ENCODE measurements around the gene TXNL4A. TPM values are rescaled to one million over a fixed set of nuclear protein-coding genes. Genes with fewer than 3 reads are reported as not detected.

The TXNL4A gene
- polyA plus RNA-seq, 1 experiment, result 131 TPM

- CTCF ChIA-PET, result interaction anchor here (0.6 kb wide), 1 partner anchor 27 kb away, joined by 3 read pairs; no protein-coding TSS in a partner anchor
- Histone ChIP-seq H3K9me3 (ENCODE audit: control insufficient read depth, insufficient read depth, low read length) (no peaks in the 10 kb centered on the region; the same call in 1 of the 2 replicates), H3K27me3 (ENCODE audit: control insufficient read depth, insufficient read depth, low read length) (no peaks in the 10 kb centered on the region), H3K27ac (ENCODE audit: low read depth, low read length) (no peak overlapping the region), H3K4me3 (ENCODE audit: low read depth, low read length) (peak overlapping the region; percentile 71)
- POLR2A ChIA-PET, result no interaction called here
- no peak for DNase-seq (ENCODE audit: low read depth, low spot score)
- TF ChIP-seq CTCF (IDR thresholded peaks at IDR 0.05; ENCODE audit: low read depth, low read length), result no peak
These were observed 35.3 kb downstream of the TXNL4A start for GRCh38 chr18:79952996-79953559.

- DNase-seq (ENCODE audit: low read depth, low spot score), result no peak
- no peaks in the 10 kb centered on the region for H3K27me3 ChIP-seq (ENCODE audit: control insufficient read depth, insufficient read depth, low read length)
- ChIA-PET CTCF (interaction anchor here (0.6 kb wide), 1 partner anchor 735 kb away, joined by 3 read pairs; no protein-coding TSS in a partner anchor), POLR2A (interaction anchor here (1.1 to 1.3 kb wide), 4 partner anchors 7 to 156 kb away, joined by 3 to 7 read pairs (median 4); partner anchors contain the start of genes ADNP2, HSBP1L1 and RBFA)
- no peaks in the 10 kb centered on the region; the same call in 1 of the 2 replicates for H3K9me3 ChIP-seq (ENCODE audit: control insufficient read depth, insufficient read depth, low read length)
- no peak for TF ChIP-seq CTCF (IDR thresholded peaks at IDR 0.05; ENCODE audit: low read depth, low read length)
- H3K4me3 ChIP-seq (ENCODE audit: low read depth, low read length), result peak overlapping the region; percentile 71
- H3K27ac ChIP-seq (ENCODE audit: low read depth, low read length), result no peak overlapping the region
These were observed 35.8 kb downstream of the TXNL4A start for GRCh38 chr18:79952456-79952995.

GRCh38 chr18:79951545-79952455 lies 36.6 kb downstream of the TXNL4A start, which contains the start of gene SLC66A2:
TSS of gene SLC66A2 (minus strand) at chr18:79951653. CDS start at chr18:79950926, 727 bp downstream.
- peak; percentile 47 for DNase-seq (ENCODE audit: low read depth, low spot score)
- CTCF ChIA-PET, result interaction anchor here (0.6 kb wide), 1 partner anchor 734 kb away, joined by 3 read pairs; no protein-coding TSS in a partner anchor
- POLR2A ChIA-PET, result interaction anchor here (0.6 to 1.3 kb wide), 7 partner anchors 8 to 199 kb away, joined by 3 to 7 read pairs (median 3); partner anchors contain the start of genes ADNP2, HSBP1L1 and RBFA
- Histone ChIP-seq H3K27me3 (ENCODE audit: control insufficient read depth, insufficient read depth, low read length) (no peaks in the 10 kb centered on the region), H3K27ac (ENCODE audit: low read depth, low read length) (no peak within 1 kb of the TSS), H3K4me3 (ENCODE audit: low read depth, low read length) (peak within 1 kb of the TSS; percentile 77), H3K9me3 (ENCODE audit: control insufficient read depth, insufficient read depth, low read length) (no peaks in the 10 kb centered on the region; the same call in 1 of the 2 replicates)
- TF ChIP-seq CTCF (IDR thresholded peaks at IDR 0.05; ENCODE audit: low read depth, low read length), result no peak

- TF ChIP-seq CTCF (IDR thresholded peaks at IDR 0.05; ENCODE audit: low read depth, low read length), result no peak
- Histone ChIP-seq H3K4me3 (ENCODE audit: low read depth, low read length) (peak overlapping the region; percentile 77), H3K27me3 (ENCODE audit: control insufficient read depth, insufficient read depth, low read length) (no peaks in the 10 kb centered on the region), H3K9me3 (ENCODE audit: control insufficient read depth, insufficient read depth, low read length) (no peaks in the 10 kb centered on the region; the same call in 1 of the 2 replicates), H3K27ac (ENCODE audit: low read depth, low read length) (no peak overlapping the region)
- CTCF ChIA-PET, result no interaction called here
- no peak for DNase-seq (ENCODE audit: low read depth, low spot score)
- POLR2A ChIA-PET, result interaction anchor here (1.0 kb wide), 1 partner anchor 15 kb away, joined by 3 read pairs; no protein-coding TSS in a partner anchor
These were observed 37.6 kb downstream of the TXNL4A start for GRCh38 chr18:79950515-79951341.
